GM13977 (cell line): Measurements from ENCODE around the gene ERO1B.

Source experiments
- DNase-seq: peaks from one replicate; pipeline ENCODE4 v3.0.0; 2012; ENCODE audit warnings: low spot score
- CTCF ChIP-seq: IDR thresholded peaks from 2 replicates; pipeline ENCODE4 v1.5.1; 2012; ENCODE audit warnings: mild to moderate bottlenecking, control low read depth; ENCODE audit not compliant: insufficient read depth; ENCODE audit errors: extremely low read depth, missing control alignments
- in situ Hi-C: fragments of 300-500 bp; cut with MboI; formaldehyde crosslinking; loops from one replicate; pipeline ENCODE4 v1.12.0; 2022; ENCODE audit warnings: low sequenced_read_pairs, low pct_unique_long_range_greater_than_20kb, mixed read lengths, inconsistent platforms; ENCODE audit not compliant: unreplicated experiment

Gene ERO1B

GRCh38 chr1:236240675-236241074 lies 41.1 kb downstream of the ERO1B start:
- no peak for DNase-seq
- TF ChIP-seq CTCF, result no peak
- in situ Hi-C loops, result no loop called here

GRCh38 chr1:236239092-236239585 lies 42.6 kb downstream of the ERO1B start:
- DNase-seq, result no peak
- in situ Hi-C loops, result no loop called here
- no peak for TF ChIP-seq CTCF

- TF ChIP-seq CTCF, result no peak
- no peak for DNase-seq
- in situ Hi-C loops, result no loop called here
Measured at GRCh38 chr1:236235116-236235515, 46.6 kb downstream of the ERO1B start.

GRCh38 chr1:236228411-236228810 lies 53.3 kb downstream of the ERO1B start:
- no peak for TF ChIP-seq CTCF
- in situ Hi-C loops, result no loop called here
- no peak for DNase-seq

- in situ Hi-C loops, result no loop called here
- no peak for DNase-seq
- no peak for TF ChIP-seq CTCF
Measured at GRCh38 chr1:236222632-236223031, 59.1 kb downstream of the ERO1B start.

GRCh38 chr1:236220473-236220872 lies 61.3 kb downstream of the ERO1B start:
- in situ Hi-C loops, result no loop called here
- TF ChIP-seq CTCF, result no peak
- no peak for DNase-seq

- no peak for TF ChIP-seq CTCF
- in situ Hi-C loops, result no loop called here
Measured at GRCh38 chr1:236214761-236215160, 67.0 kb downstream of the ERO1B start.

More at GRCh38 chr1:236214761-236215160, 67.0 kb downstream of the ERO1B start:
- DNase-seq, result no peak
